Astrocyte (in vitro differentiated cells and primary cell): ENCODE results near the gene TFDP2.

Source experiments
- CTCF ChIP-seq: IDR thresholded peaks from 2 replicates; pipeline ENCODE4 v1.5.1; 2011; ENCODE audit warnings: low read depth, mild to moderate bottlenecking, inconsistent platforms, low read length, moderate library complexity; ENCODE audit not compliant: insufficient read depth
- EZH2 ChIP-seq: IDR thresholded peaks from 2 replicates; pipeline ENCODE4 v1.6.1; 2012; ENCODE audit warnings: mild to moderate bottlenecking, low read length, inconsistent platforms; ENCODE audit not compliant: insufficient read depth

GRCh38 chr3:142165194-142165593 is 15.8 kb upstream of the TFDP2 start:
- no peak for TF ChIP-seq CTCF
- no peak for TF ChIP-seq EZH2
